ENCODE results near the gene DBNL. TPM values are rescaled to one million over a fixed set of nuclear protein-coding genes. Genes with fewer than 3 reads are reported as not detected.

Gene DBNL
- total RNA-seq, 6 experiments from 2014 or later: 30.7 to 48.1 (median 36.9) TPM

- Histone ChIP-seq H3K9me3 (no peaks in the 10 kb centered on the region), H3K27me3 (no peaks in the 10 kb centered on the region), H3K4me3 (no peak overlapping the region), H3K27ac (no peak overlapping the region), H3K4me1 (peaks cover 0 to 41% (median 19%) of the 10 kb centered on the region in 4 donors), H3K36me3 (peaks cover 0 to 11% (median 0%) of the 10 kb centered on the region in 4 donors)
- intact Hi-C loops (cut with DNase I): no loop called here
- no peak for ATAC-seq
- WGBS (ENCODE audit: insufficient coverage, low coverage, low lambda C conversion rate, missing lambda C conversion rate): 73% methylated on average over 8 of the region's 9 CpGs
- TF ChIP-seq POLR2A (IDR thresholded peaks at IDR 0.05): no peak
- TF ChIP-seq, protein P1, sequence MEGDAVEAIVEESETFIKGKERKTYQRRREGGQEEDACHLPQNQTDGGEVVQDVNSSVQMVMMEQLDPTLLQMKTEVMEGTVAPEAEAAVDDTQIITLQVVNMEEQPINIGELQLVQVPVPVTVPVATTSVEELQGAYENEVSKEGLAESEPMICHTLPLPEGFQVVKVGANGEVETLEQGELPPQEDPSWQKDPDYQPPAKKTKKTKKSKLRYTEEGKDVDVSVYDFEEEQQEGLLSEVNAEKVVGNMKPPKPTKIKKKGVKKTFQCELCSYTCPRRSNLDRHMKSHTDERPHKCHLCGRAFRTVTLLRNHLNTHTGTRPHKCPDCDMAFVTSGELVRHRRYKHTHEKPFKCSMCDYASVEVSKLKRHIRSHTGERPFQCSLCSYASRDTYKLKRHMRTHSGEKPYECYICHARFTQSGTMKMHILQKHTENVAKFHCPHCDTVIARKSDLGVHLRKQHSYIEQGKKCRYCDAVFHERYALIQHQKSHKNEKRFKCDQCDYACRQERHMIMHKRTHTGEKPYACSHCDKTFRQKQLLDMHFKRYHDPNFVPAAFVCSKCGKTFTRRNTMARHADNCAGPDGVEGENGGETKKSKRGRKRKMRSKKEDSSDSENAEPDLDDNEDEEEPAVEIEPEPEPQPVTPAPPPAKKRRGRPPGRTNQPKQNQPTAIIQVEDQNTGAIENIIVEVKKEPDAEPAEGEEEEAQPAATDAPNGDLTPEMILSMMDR (IDR thresholded peaks at IDR 0.05): no peak
- peak in 1 of 3 donors; percentile 19 for DNase-seq
Measured at GRCh38 chr7:44071726-44072363, 27.3 kb downstream of the DBNL start.

- Histone ChIP-seq H3K4me3 (no peak overlapping the region), H3K4me1 (peaks cover 0 to 43% (median 19%) of the 10 kb centered on the region in 4 donors), H3K36me3 (peaks cover 0 to 15% (median 0%) of the 10 kb centered on the region in 4 donors), H3K27ac (peak overlapping the region in 1 of 3 donors; percentile 29), H3K9me3 (no peaks in the 10 kb centered on the region), H3K27me3 (no peaks in the 10 kb centered on the region)
- intact Hi-C loops (cut with DNase I): no loop called here
- no peak for TF ChIP-seq POLR2A (IDR thresholded peaks at IDR 0.05)
- TF ChIP-seq, protein P1 (IDR thresholded peaks at IDR 0.05): peak; percentile 35 to 62 (median 41)
- 33% methylated on average over 6 of the region's 12 CpGs for WGBS (ENCODE audit: insufficient coverage, low coverage, low lambda C conversion rate, missing lambda C conversion rate)
- DNase-seq: peak; percentile 70 to 73 (median 73)
- peak in 3 of 4 donors; percentile 1 to 22 (median 18) for ATAC-seq
Measured at GRCh38 chr7:44072364-44073231, 28.1 kb downstream of the DBNL start.

DNA sequence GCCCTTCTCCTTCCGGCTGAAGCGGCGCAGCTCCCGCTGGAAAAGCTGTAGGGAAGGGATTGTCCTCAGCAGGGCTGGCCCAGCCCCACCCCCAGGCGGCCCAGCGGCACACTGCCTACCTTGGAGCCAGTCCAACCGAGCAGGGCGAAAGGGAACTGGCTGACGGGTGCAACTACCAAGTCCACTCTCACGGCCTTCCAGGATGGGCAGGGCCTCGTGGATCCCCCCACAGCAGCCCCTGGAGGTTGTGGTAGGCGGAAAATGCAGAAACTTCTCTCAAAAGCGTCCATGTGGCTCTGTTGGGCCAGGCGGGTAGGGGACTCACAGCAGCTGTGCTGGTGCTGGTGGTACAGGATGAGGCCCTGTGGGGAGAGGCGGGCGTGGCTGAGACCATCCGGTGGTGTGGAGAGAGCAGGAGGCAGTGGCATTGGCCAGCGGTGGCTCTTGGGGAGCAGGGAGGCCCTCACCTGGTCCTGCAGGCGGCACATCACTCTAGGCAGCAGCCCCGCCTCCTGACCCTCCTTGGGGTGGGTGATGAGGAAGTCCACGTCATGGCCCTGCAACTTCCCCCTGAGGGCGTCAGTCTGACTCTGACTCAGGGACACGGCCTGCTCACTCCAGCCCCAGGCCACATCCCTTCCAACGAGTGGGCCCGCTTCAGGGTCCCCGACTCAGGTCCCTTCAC, 29.3 kb downstream of the DBNL start:
- Histone ChIP-seq H3K9me3 (no peaks in the 10 kb centered on the region), H3K27ac (peak overlapping the region; percentile 43 to 66 (median 59)), H3K4me1 (peaks cover 0 to 43% (median 19%) of the 10 kb centered on the region in 4 donors), H3K27me3 (no peaks in the 10 kb centered on the region), H3K4me3 (no peak overlapping the region), H3K36me3 (peaks cover 0 to 27% (median 3%) of the 10 kb centered on the region in 4 donors)
- DNase-seq (peak; percentile 90 to 96 (median 94)), ATAC-seq (peak; percentile 79 to 88 (median 83))
- 64% methylated on average over 4 of the region's 26 CpGs for WGBS (ENCODE audit: insufficient coverage, low coverage, low lambda C conversion rate, missing lambda C conversion rate)
- TF ChIP-seq, protein P1 (IDR thresholded peaks at IDR 0.05): peak in 1 of 4 donors; percentile 18
- TF ChIP-seq POLR2A (IDR thresholded peaks at IDR 0.05): peak; percentile 15
- intact Hi-C loops (cut with DNase I): no loop called here

DNA sequence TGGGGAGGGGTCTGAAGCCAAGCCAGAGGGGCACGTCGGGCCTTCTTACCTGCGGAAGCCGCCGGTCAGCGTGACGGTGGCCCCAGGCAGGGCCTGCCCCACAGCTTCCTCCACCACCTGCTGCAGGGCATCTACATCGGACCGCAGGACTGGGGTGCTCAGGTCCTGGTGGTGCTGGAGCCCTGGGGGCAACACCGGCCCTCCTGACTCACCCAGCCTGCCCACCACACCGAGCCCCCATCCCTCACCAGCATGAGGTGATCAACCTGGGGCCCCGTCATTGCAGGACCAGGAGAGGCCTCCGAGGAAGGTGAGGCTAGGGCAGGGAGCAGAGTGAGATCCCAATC, 29.8 kb downstream of the DBNL start:
- Histone ChIP-seq H3K9me3 (no peaks in the 10 kb centered on the region), H3K4me3 (no peak overlapping the region), H3K36me3 (peaks cover 0 to 28% (median 4%) of the 10 kb centered on the region in 4 donors), H3K27me3 (no peaks in the 10 kb centered on the region), H3K4me1 (peaks cover 0 to 43% (median 19%) of the 10 kb centered on the region in 4 donors), H3K27ac (peak overlapping the region; percentile 43 to 66 (median 59))
- intact Hi-C loops (cut with DNase I): no loop called here
- WGBS (ENCODE audit: insufficient coverage, low coverage, low lambda C conversion rate, missing lambda C conversion rate): 50% methylated on average over 6 of the region's 13 CpGs
- no peak for TF ChIP-seq POLR2A (IDR thresholded peaks at IDR 0.05)
- TF ChIP-seq, protein P1 (IDR thresholded peaks at IDR 0.05): no peak
- no peak for ATAC-seq
- no peak for DNase-seq

Data from right lobe of liver (tissue), 6 donors.